Fibroblast of skin of right quadriceps (primary cell): ENCODE measurements around the gene CATSPERE.
"Not testable (repeated sequence)": the region's sequence is repeated elsewhere in the genome, so short reads cannot be mapped to it uniquely, and the experiment has no call there.

Experiments
- DNase-seq: peaks from one replicate; pipeline ENCODE4 v3.0.0-alpha.2; 2013

Gene CATSPERE

DNA sequence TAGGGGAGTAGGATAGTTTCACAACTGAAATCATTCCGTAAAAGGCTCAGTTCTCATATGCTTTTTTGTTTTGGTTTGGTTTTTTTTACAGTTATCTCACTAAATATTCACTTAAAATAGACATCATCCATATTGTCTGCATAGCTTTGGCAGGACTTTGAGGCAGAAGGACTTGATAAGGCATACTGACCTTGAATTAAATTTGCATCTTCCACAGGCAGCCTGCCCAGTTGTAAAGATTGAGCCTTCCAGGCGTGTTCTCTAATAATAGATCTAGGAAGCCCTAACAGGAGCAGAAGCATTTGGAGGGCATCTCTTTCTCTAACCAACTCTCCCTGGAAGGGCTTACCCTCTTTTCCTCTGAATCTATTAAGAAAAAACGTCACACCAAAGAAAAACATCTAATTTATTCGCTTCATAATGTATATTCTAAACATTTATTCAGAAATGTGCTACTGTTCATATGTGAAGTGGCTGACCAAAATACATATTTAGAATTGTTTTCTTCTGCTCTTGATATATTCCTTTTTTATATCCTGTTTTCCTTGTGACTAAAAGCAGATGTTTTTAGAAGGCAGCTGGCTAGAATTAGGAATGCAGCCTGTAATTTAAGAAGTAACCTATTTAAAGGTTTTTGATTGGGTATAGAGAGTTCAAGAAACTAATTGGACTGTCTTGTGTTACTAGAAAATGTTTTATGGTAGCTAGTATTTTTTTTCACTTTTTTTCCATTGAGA lies 212.0 kb downstream of the CATSPERE start:
- peak; percentile 62 for DNase-seq

DNA sequence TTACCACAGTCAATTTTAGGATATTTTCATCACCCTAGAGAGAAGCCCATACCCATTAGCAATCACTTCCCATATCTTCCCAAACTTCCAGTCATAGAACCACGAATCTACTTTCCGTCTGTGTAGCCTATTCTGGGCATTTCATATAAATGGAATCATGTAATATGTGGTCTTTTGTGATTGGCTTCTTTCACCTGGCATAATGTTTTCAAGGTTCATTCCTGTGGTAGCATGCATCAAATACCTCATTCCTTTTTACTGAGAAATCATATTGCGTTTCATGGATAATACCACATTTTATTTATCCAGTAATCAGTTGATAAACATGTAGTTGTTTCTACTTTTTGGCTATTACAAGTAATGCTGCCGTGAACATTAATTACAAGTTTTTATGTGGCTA lies 213.4 kb downstream of the CATSPERE start:
- peak; percentile 28 for DNase-seq

DNA sequence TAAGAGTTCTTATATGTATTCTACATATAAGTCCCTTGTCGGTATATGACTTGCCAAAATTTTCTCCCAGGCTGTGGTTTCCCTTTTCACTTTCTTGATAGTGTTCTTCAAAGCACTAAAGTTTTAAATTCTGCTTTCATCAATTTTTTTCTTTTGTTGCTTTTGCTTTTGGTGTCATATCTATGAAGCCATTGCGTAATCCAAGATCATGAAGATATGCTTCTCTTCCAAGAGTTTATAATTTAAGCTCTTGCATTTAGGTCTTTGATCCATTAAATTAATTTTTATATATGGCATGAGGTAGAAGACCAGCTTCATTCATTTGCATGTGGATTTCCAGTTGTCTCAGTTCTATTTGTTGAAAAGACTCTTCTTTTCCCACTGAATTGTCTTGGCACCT lies 214.1 kb downstream of the CATSPERE start:
- DNase-seq, result no peak

DNA sequence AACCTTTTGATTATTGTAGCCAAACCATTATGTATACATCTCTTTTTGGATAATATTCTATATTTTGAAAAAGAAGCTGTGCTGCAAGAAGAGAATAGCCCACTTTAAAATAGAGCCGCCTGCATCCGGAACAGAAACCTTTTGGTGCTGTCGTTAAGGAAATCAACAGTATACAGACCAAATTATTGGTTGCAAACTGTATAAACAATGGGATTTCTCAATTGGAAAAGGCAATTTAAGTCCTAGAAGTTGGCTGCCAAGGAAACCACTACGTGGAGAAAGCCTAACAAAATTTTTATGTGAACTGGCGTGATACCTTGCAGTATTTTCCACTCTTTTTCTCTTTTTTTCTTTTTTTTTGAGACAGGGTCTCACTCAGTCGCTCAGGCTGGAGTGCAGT lies 217.6 kb downstream of the CATSPERE start:
- DNase-seq, result no peak

DNA sequence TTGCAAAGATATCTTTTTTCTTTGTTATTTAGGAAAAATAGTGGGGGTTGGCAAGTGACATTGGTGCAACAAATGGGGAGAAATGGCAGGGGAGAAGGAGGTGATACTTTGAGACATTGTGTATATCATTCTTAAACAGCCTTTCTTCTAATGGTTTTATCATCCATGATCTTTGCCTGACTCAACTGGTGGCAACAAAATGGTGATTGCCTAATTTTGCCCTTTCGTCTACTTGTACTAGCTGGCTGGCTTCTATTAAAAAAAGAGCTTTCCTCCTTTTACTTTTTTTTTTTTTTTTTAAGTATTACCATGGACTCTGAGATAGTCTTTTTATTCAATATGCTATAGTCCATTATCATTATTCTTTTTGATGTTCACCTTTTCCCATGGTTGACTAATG lies 219.6 kb downstream of the CATSPERE start:
- no peak for DNase-seq

DNA sequence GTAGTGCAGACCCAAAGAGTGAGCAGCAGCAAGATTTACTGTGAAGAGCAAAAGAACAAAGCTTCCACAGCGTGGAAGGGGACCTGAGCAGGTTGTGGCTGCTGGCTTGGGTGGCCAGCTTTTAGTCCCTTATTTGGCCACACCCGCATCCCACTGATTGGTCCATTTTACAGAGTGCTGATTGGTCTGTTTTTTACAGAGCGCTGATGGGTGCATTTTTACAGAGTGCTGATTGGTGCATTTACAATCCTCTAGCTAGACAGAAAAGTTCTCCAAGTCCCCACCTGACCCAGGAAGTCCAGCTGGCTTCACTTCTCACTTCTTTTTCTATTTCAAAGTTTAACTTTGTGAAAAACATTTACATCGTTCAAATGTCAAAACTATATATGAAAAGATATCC lies 221.0 kb downstream of the CATSPERE start:
- DNase-seq, result not testable (repeated sequence)
